HG03095 (cell line): ENCODE data around the gene SH2D4B.

Source experiments
- ATAC-seq: cut with Tn5 transposase; IDR thresholded peaks from one replicate; pipeline ENCODE4 v1.9.1; 2021; ENCODE audit warnings: moderate library complexity; ENCODE audit not compliant: unreplicated experiment

Gene SH2D4B

GRCh38 chr10:80585812-80586211 is 48.1 kb downstream of the SH2D4B start:
- no peak for ATAC-seq

DNA sequence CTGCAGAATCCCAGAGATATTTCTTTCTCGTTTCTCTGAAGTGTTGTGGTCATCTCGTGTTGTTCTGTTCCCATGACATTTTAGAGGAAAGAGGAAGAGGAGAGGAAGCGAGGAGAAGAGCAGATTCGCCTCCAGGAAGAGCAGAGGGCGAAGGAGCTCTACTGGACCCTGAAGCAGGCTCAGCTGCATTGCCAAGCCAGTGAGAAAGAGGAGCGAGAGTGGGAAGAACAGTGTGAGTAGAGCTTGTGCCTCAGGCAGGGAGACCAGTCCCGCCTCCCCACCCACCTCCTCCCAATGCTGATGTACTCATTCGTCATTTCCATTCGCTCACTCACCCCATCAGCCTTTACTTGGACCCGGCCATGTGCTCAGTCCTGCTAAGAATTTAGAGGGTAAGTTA is 50.8 kb downstream of the SH2D4B start:
- no peak for ATAC-seq

GRCh38 chr10:80589726-80590373 is 52.1 kb downstream of the SH2D4B start:
- peak; percentile 97 for ATAC-seq

DNA sequence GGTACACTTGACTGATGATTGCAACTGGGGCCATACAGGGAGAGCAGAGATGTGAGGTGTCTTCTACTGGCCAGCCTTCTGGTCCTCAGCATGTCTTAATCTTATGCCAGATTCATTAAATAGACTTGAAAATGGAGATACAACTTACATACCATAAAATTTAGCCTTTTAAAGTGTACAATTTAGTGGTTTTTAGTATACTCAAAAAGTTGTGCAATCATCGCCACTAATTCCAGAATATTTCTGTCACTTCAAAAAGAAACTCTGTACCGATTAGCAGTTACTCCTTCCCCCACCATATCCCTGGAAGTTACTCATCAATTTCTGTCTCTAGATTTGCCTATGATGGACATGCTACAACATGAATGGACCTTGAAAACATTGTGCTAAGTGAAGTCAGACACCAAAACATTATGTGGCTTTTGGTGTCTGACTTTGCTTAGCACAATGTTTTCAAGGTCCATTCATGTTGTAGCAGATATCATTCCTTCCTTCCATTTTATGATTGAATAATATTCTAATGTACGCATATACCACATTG is 53.0 kb downstream of the SH2D4B start:
- ATAC-seq = no peak

GRCh38 chr10:80596391-80597257 is 58.9 kb downstream of the SH2D4B start:
- no peak for ATAC-seq

DNA sequence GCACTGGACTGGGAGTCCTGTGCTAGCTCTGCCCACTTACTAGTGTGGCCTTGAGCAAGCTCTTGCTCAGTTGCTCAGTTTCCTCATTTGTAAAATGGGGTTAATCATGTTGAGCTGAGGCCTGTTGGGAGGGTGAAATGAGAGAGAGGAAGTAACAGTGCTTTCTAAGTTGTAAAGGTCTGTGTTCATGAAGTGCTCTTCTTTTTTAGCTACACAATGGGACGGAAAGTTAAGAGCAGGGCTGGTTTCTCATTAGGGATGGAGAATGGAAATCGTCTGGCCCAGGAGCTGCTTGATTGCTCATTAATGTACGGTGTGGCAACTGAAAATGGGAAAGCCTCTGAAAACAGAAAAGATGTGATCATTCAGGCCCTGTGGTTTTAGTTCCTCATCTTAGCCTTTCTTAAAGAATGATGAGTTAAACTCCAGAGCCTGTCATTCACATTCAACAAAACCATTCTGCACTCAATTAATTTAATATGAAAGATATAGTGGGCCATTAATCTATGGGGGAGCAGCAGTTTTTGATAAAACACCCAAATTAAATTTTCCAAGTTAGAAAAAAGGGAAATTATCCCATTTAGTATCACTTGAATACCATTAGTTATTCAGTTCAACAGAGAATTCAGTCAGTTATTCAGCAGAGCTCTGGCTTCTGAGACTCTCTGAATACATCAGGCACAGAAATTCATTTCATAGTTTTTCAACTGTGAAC is 60.5 kb downstream of the SH2D4B start:
- peak; percentile 60 for ATAC-seq

- ATAC-seq = no peak
These were observed 61.2 kb downstream of the SH2D4B start for GRCh38 chr10:80598951-80599350.

DNA sequence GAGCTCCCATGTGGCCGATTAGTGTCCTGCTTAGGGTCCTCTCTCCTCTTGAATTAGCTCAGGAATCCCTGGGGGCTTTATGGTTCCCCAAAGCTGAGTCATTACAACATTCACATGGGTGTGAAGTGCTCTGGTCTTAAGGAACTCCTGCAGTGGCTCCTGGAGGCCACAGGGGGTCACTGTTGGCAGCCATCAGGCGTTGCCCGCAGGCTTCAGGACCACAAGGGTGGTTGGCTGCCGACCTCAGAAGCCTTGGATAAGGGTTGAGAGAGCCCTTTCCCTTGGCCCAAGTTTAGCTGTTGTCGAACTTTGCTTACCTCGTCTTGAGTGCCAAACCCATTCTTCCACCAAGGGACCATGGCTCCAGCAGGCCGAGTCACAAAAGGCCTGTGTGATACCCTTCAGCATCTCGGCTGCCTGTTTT is 61.7 kb downstream of the SH2D4B start:
- ATAC-seq = peak; percentile 65

DNA sequence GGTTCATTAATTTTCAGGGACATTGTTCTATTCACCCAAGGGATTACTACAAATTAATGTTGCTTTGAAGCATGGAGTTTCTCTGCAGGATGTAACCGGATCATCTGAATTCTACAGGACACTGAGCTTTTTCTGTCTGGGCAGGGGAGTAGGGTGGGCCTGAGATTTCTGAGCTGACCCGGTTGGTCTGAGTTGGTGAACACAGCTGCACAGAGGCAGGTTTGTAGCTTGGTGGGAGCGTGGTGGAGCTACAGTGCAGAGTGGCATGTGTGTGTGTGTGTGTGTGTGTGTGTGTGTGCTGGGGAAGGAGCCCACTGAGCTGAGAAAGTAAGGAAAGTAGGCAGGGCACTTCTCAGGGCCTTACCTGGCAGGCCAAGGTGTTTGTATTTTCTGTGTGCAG is 62.6 kb downstream of the SH2D4B start:
- ATAC-seq = no peak

- no peak for ATAC-seq
These were observed 65.2 kb downstream of the SH2D4B start for GRCh38 chr10:80602881-80603280.

DNA sequence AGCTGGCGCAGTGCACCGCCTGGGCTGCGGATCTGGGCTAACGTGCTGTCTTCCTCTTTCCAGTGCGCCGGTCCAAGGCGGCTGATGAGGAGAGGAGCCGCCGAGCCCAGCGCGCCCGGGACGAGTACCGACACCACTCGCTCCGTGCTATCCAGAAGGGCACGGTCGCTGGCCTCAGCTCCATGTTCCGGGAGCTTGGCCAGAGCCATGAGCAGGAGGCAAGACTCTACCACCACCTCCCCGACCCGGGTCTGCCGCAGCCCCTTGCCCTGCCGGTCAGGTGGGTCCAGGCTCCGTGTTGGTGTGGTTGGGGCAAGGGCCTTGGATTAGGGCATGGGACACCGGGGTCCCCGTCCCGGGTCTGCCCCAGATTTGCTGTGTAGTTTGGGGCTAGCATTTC is 65.8 kb downstream of the SH2D4B start:
- ATAC-seq = no peak

DNA sequence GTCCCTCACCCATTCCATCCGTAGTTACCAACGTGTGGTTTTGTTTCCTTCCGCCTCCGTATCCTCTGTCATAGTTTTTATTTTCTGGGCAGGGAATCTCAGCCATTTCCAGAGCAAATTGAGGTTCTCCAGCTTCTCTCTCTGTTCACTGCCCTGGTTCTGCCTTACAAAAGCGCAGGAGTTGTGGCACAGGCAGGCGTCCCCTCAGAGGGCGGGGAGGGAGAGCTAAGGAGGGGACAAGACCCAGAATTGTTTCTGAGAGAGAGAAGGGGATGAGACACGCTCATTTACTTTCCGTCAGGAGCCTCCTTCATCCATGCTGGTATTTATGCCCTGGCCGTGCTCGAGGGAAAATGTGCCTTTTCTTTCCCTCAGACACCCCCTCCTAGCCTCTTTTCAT is 71.0 kb downstream of the SH2D4B start:
- ATAC-seq = no peak

GRCh38 chr10:80609331-80609730 is 71.6 kb downstream of the SH2D4B start:
- no peak for ATAC-seq

DNA sequence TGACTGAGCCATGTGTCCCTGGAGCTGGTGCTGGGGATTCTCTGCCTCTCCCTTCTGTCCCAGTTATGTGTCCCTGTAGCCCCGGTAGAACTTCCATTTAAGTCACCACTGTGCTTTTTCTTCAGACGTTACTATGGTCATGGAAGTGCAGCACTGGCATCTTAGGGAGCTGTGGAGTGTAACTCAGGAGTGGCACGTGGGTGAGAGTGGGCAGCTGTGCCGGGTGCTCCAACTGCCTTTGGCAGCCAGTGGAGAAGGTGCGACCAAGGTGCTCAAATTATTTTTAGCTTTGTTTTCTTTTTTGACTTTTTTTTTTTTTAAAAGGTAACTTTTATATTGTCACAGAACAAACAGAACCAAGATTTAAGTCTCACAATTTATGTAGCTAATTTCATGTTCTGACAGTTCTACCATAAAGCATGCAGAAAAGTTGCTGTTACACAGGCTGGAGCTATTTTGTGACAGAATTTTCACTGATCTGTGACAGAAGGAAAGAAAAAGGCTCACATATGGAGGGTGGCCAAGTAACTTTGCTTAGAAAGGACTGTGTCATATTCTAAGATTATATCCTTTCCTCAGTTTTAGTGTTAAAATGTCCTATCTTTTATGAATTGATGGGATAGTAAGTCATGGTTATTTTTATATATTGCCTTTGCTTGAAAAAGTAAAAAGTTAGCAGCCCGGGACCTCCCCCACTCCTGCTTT is 73.9 kb downstream of the SH2D4B start:
- no peak for ATAC-seq

- no peak for ATAC-seq
These were observed 74.6 kb downstream of the SH2D4B start for GRCh38 chr10:80612261-80612660.

DNA sequence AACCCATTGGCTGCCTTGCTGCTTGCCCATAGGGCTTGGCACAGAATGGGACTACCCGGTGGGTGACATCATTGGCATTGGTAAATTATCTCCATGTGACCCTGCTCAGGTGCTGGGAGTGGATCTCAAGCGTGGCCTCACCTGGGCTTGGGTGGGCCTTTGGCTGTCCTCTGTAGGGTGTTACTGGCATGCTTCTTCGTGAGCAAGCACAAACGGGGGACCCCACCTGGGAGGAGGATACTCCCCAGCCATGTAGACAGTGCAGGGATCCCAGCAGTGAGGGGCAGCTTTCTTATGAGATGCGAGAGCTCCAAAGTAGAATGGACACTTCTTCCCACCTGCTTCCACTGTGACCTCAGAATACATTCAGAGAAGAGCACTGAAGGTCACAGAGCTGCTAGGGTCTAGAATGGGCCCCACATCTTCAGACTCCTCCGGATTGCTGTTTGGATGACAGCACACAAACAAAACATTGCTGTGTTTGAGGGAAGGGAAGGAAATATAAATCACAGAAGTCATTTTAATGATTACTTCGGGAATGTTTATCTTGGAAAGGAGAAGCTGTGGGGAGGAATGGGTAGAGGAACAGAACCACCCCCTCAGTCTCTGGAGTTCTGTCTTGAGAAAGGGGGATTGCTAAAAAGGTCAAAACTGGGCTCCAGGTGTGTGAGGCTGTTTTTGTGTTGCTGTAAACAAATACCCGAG is 75.9 kb downstream of the SH2D4B start:
- no peak for ATAC-seq

DNA sequence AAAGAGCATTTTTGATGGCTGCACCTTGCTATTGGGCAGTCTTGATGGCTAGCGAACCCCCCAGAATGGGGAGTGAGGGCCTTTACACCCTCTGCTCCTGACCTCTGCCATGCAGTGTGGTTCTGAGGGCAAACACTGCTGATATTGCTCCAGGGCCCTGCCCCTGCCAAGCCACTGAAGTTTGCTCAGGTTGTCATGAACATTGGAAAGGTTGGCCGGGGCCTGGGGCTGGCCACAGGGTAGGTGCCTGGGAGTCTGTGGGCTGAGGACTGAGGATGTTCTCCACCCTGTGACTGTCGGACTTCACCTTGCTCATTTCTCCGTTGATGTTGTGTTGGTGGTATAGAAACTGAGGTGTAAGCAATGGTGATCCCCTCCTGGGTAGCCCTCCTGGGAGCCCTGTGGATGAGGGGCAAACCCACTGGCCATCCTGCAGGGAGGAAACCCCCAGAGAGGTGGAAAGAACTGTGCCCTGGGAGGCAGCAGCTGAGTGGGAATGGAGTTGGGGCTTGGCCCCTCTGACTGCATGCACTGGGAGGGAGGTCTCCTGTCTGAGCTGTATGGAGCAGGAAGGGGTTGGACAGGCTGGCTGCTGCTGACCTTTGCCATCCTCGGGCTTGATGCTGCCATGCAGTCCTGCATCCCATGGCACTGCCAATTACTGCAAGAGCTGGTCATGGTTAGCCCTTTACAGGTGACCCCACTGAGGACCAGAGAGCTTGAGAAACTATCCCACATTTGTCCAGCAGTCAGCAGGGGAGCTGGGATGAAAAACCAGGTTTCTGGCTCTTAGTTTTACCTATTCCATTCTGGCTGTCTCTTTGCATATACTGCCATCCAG is 77.1 kb downstream of the SH2D4B start:
- ATAC-seq = no peak

DNA sequence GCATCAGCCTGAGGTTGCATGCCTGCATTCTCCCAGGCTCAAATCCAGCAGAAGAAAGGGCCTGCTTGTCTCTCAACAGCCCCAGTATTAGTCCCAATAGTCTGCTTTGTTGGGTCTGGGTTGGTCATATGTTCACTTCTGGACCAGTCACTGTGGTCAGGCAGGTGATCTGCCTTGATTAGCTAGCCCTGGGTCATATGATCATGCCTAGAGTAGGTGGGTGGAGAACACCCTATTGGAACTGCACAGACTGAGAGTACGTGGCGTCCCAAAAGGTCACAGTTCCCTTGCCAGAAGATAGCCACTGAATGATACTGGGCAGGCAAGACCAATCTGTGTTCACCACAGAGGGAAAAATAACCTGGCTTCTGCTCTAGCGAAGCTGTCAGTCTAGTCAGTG is 80.1 kb downstream of the SH2D4B start:
- no peak for ATAC-seq

DNA sequence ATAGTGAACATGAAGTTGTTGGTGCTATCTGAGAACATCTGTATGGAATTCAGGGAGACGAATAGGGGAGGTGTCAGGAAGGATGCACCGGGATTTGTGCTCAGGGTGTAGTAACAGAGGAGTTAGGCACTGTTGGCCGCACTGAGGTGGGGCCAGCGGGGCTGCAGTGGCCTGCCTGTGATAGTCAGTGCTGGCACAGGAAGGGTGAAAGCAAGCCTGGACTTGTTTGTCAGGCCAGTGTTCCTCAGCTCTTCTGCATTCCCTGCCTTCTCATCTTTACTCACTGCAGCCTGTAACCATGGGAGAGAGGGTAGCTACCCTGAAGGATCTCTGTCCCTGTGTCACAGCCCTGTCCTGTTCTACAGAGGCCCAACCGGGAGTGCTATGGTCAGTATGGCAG is 81.3 kb downstream of the SH2D4B start:
- ATAC-seq = no peak
